ENCODE measurements around the gene SP140. TPM values are rescaled to one million over a fixed set of nuclear protein-coding genes. Genes with fewer than 3 reads are reported as not detected.
A peak's percentile ranks its signal among the peaks of the same experiment; 100 is the strongest.

SP140 gene
- total and polyA plus RNA-seq, 2 of the 13 experiments (the other 11 are each of a cell fraction or from before 2014, with no cell fraction given): 0.57 to 0.80 TPM

DNA sequence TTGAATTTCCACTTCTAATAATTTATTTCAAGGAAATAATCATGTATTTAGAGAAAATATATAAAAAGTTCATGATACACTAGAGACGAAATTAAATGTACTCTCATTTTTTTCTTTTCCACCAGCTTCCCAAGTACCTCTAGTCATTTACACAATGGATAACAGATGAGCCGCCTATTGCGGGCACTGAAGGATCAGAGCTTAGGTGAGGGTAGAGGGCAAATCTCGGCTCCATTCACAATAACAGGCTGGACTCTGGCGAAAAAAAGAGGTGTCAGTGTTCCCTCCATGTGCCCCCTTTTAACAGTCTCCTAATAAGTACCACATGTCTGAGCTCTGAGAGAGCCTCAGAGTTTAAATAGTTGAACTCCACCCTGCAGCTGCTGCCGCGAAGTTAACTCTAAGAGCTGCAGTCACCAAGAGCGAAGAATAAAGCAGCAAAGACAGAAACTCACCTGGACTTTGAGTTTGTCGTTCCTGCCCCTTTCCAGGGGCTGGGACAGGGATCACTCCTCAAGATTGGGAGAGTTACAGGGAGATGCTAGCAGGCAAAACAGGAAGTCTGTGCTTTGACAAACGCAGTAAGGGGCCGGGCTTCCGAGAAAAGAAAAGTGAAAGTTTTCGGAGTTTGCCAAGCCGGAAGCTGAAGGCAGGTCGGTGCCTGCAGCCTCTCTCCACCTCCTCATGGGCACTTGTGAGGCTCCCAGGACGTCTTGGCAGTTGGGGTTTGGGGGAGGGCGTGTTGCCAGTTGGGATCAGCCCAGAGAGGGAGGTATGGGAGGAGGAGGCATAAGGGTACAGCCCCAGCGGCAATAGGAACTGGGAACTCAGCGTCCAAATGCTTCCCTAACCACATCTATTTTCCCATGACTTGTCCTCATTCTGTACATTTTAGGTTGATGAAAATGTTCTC lies 5.9 kb upstream of the SP140 start, which contains the start of gene SP110 (continued):
- TF ChIP-seq, protein P1, sequence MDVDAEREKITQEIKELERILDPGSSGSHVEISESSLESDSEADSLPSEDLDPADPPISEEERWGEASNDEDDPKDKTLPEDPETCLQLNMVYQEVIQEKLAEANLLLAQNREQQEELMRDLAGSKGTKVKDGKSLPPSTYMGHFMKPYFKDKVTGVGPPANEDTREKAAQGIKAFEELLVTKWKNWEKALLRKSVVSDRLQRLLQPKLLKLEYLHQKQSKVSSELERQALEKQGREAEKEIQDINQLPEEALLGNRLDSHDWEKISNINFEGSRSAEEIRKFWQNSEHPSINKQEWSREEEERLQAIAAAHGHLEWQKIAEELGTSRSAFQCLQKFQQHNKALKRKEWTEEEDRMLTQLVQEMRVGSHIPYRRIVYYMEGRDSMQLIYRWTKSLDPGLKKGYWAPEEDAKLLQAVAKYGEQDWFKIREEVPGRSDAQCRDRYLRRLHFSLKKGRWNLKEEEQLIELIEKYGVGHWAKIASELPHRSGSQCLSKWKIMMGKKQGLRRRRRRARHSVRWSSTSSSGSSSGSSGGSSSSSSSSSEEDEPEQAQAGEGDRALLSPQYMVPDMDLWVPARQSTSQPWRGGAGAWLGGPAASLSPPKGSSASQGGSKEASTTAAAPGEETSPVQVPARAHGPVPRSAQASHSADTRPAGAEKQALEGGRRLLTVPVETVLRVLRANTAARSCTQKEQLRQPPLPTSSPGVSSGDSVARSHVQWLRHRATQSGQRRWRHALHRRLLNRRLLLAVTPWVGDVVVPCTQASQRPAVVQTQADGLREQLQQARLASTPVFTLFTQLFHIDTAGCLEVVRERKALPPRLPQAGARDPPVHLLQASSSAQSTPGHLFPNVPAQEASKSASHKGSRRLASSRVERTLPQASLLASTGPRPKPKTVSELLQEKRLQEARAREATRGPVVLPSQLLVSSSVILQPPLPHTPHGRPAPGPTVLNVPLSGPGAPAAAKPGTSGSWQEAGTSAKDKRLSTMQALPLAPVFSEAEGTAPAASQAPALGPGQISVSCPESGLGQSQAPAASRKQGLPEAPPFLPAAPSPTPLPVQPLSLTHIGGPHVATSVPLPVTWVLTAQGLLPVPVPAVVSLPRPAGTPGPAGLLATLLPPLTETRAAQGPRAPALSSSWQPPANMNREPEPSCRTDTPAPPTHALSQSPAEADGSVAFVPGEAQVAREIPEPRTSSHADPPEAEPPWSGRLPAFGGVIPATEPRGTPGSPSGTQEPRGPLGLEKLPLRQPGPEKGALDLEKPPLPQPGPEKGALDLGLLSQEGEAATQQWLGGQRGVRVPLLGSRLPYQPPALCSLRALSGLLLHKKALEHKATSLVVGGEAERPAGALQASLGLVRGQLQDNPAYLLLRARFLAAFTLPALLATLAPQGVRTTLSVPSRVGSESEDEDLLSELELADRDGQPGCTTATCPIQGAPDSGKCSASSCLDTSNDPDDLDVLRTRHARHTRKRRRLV (CRISPR knock-in tag; IDR thresholded peaks at IDR 0.05): no peak
- TF ChIP-seq ZNF451 (CRISPR knock-in tag; IDR thresholded peaks at IDR 0.05) (no peak; the same call in 1 of the 2 replicates), SP4 (CRISPR knock-in tag; IDR thresholded peaks at IDR 0.05) (peak; percentile 36; the same call in 1 of the 2 replicates), ZNF619 (CRISPR knock-in tag; IDR thresholded peaks at IDR 0.05) (no peak), HNF4G (IDR thresholded peaks at IDR 0.05; ENCODE audit: borderline replicate concordance, low read depth, low read length) (no peak), HNF4G (CRISPR knock-in tag; IDR thresholded peaks at IDR 0.05; ENCODE audit: borderline replicate concordance, low read depth) (peak; percentile 53; the same call in 1 of the 2 replicates), FIP1L1 (IDR thresholded peaks at IDR 0.05; ENCODE audit: borderline replicate concordance, insufficient read depth, low read depth, low read length) (no peak), ZNF3 (CRISPR knock-in tag; IDR thresholded peaks at IDR 0.05) (no peak), ZNF354B (CRISPR knock-in tag; IDR thresholded peaks at IDR 0.05) (no peak), ZNF225 (CRISPR knock-in tag; IDR thresholded peaks at IDR 0.05) (peak; percentile 76; the same call in 1 of the 2 replicates), ZNF552 (CRISPR knock-in tag; IDR thresholded peaks at IDR 0.05; ENCODE audit: borderline replicate concordance) (no peak), RBM22 (optimal IDR thresholded peaks at IDR 0.05; ENCODE audit: low read length) (no peak), ZNF7 (CRISPR knock-in tag; IDR thresholded peaks at IDR 0.05) (peak; percentile 64; the same call in 1 of the 2 replicates), ZBTB33 (CRISPR knock-in tag; IDR thresholded peaks at IDR 0.05) (no peak), XRCC5 (optimal IDR thresholded peaks at IDR 0.05; ENCODE audit: low read length) (peak; percentile 71)
- TF ChIP-seq, protein P2, sequence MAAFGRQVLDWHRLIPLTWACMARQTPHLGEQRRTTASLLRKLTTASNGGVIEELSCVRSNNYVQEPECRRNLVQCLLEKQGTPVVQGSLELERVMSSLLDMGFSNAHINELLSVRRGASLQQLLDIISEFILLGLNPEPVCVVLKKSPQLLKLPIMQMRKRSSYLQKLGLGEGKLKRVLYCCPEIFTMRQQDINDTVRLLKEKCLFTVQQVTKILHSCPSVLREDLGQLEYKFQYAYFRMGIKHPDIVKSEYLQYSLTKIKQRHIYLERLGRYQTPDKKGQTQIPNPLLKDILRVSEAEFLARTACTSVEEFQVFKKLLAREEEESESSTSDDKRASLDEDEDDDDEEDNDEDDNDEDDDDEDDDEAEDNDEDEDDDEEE (CRISPR knock-in tag; IDR thresholded peaks at IDR 0.05): no peak
- TF ChIP-seq, protein P3, sequence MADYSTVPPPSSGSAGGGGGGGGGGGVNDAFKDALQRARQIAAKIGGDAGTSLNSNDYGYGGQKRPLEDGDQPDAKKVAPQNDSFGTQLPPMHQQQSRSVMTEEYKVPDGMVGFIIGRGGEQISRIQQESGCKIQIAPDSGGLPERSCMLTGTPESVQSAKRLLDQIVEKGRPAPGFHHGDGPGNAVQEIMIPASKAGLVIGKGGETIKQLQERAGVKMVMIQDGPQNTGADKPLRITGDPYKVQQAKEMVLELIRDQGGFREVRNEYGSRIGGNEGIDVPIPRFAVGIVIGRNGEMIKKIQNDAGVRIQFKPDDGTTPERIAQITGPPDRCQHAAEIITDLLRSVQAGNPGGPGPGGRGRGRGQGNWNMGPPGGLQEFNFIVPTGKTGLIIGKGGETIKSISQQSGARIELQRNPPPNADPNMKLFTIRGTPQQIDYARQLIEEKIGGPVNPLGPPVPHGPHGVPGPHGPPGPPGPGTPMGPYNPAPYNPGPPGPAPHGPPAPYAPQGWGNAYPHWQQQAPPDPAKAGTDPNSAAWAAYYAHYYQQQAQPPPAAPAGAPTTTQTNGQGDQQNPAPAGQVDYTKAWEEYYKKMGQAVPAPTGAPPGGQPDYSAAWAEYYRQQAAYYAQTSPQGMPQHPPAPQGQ (CRISPR knock-in tag; IDR thresholded peaks at IDR 0.05; ENCODE audit: borderline replicate concordance): 0 out of 2 replicates have a peak, but pooled peaks have one; percentile 28
- TF ChIP-seq, protein P4, sequence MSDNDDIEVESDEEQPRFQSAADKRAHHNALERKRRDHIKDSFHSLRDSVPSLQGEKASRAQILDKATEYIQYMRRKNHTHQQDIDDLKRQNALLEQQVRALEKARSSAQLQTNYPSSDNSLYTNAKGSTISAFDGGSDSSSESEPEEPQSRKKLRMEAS (IDR thresholded peaks at IDR 0.05): peak; percentile 50
